Tibial artery (tissue), 4 donors: Measurements from ENCODE around the gene GSS.

ENCODE experiments used
- DNase-seq, 2 donors: peaks; one replicate each; pipeline ENCODE4 v3.0.0-alpha.2; 2019
- H3K27ac ChIP-seq, 2 donors: fragments of 200-600 bp; sonication (generic) in 1 of 2; 1 replicate in 1 of 2; 2 replicates in 1 of 2; pipeline ENCODE4 v1.5.1; 2018 to 2019; ENCODE audit warnings: mild to moderate bottlenecking in 1 of 2
- H3K27me3 ChIP-seq, 2 donors: fragments of 200-600 bp; sonication (generic) in 1 of 2; one replicate each; pipeline versions ENCODE4 v1.5.1 to v1.6.0; 2016 to 2019
- H3K36me3 ChIP-seq, 3 donors: fragments of 200-600 bp; sonication (generic) in 2 of 3; one replicate each; pipeline ENCODE4 v1.5.1; 2016 to 2019; ENCODE audit warnings: mild to moderate bottlenecking in 2 of 3
- H3K4me1 ChIP-seq, 4 donors: fragments of 200-600 bp; sonication (generic) in 2 of 4; 1 replicate in 3 of 4; 2 replicates in 1 of 4; pipeline ENCODE4 v1.5.1; 2016 to 2019
- H3K4me3 ChIP-seq, 2 donors: fragments of 200-600 bp; sonication (generic) in 1 of 2; 1 replicate in 1 of 2; 2 replicates in 1 of 2; pipeline ENCODE4 v1.5.1; 2018 to 2019; ENCODE audit warnings: mild to moderate bottlenecking in 2 of 2
- H3K9me3 ChIP-seq, 3 donors: fragments of 200-600 bp; sonication (generic) in 1 of 3; one replicate each; pipeline ENCODE4 v1.5.1; 2016 to 2019
- CTCF ChIP-seq, 2 experiments: fragments of 200-600 bp in 1 of 2; fragments of 450-650 bp in 1 of 2; IDR thresholded peaks; one replicate each; pipeline ENCODE4 v1.5.1; 2017 to 2019; ENCODE audit warnings: antibody characterized with exemption in 2 of 2, mild to moderate bottlenecking in 1 of 2, moderate library complexity in 1 of 2
- intact Hi-C: fragments of 100-400 bp; cut with DNase I; formaldehyde crosslinking; loops from one replicate; pipeline ENCODE4 v1.15.0; 2023; ENCODE audit warnings: low total_unique reads

Gene GSS

GRCh38 chr20:34987288-34988190, 31.9 kb upstream of the GSS start:
- peaks cover 0 to 2% (median 0%) of the 10 kb centered on the region in 3 donors for H3K36me3 ChIP-seq
- H3K27ac ChIP-seq = no peak overlapping the region
- peaks cover 0 to 28% of the 10 kb centered on the region in 2 donors for H3K27me3 ChIP-seq
- DNase-seq = no peak
- no peak for TF ChIP-seq CTCF (IDR thresholded peaks at IDR 0.05)
- no peaks in the 10 kb centered on the region for H3K9me3 ChIP-seq
- intact Hi-C loops = no loop called here
- H3K4me1 ChIP-seq = peaks cover 0 to 6% (median 0%) of the 10 kb centered on the region in 4 donors
- no peak overlapping the region for H3K4me3 ChIP-seq

GRCh38 chr20:34986311-34987287, 31.0 kb upstream of the GSS start:
- DNase-seq = no peak
- Histone ChIP-seq H3K27me3 (peaks cover 0 to 35% of the 10 kb centered on the region in 2 donors), H3K4me1 (peaks cover 0 to 6% (median 0%) of the 10 kb centered on the region in 4 donors), H3K27ac (no peak overlapping the region), H3K36me3 (no peaks in the 10 kb centered on the region), H3K4me3 (no peak overlapping the region), H3K9me3 (no peaks in the 10 kb centered on the region)
- no peak for TF ChIP-seq CTCF (IDR thresholded peaks at IDR 0.05)
- intact Hi-C loops = no loop called here

GRCh38 chr20:34985461-34986310, 30.1 kb upstream of the GSS start:
- Histone ChIP-seq H3K4me3 (no peak overlapping the region), H3K27me3 (peaks cover 0 to 44% of the 10 kb centered on the region in 2 donors), H3K4me1 (peaks cover 0 to 6% (median 0%) of the 10 kb centered on the region in 4 donors), H3K9me3 (no peaks in the 10 kb centered on the region), H3K36me3 (no peaks in the 10 kb centered on the region), H3K27ac (no peak overlapping the region)
- no peak for TF ChIP-seq CTCF (IDR thresholded peaks at IDR 0.05)
- DNase-seq = no peak
- intact Hi-C loops = no loop called here

GRCh38 chr20:34984756-34985261, 29.2 kb upstream of the GSS start:
- no peak overlapping the region for H3K4me3 ChIP-seq
- H3K27ac ChIP-seq = no peak overlapping the region
- intact Hi-C loops = no loop called here
- H3K9me3 ChIP-seq = no peaks in the 10 kb centered on the region
- peaks cover 0 to 52% of the 10 kb centered on the region in 2 donors for H3K27me3 ChIP-seq
- H3K4me1 ChIP-seq = peaks cover 0 to 6% (median 0%) of the 10 kb centered on the region in 4 donors
- TF ChIP-seq CTCF (IDR thresholded peaks at IDR 0.05) = no peak
- H3K36me3 ChIP-seq = no peaks in the 10 kb centered on the region
- DNase-seq = no peak
